Upper lobe of left lung (tissue), 6 donors: ENCODE measurements around the gene SMAGP. TPM values are rescaled to one million over a fixed set of nuclear protein-coding genes. Genes with fewer than 3 reads are reported as not detected.
"Not testable (repeated sequence)": the region's sequence is repeated elsewhere in the genome, so short reads cannot be mapped to it uniquely, and the experiment has no call there.

Experiments
- ATAC-seq, 2 donors: fragments of 200-7000 bp; cut with Tn5 transposase; one replicate each; pipeline ENCODE4 v1.9.1; 2022; ENCODE audit warnings: mild to moderate bottlenecking in 2 of 2, moderate library complexity in 2 of 2; ENCODE audit not compliant: low FRiP score in 2 of 2
- DNase-seq, 2 donors: peaks; one replicate each; pipeline ENCODE4 v3.0.0-alpha.2; 2019 to 2020
- H3K27ac ChIP-seq, 4 donors: fragments of 200-600 bp; sonication (generic); one replicate each; pipeline ENCODE4 v1.5.1; 2016 to 2019
- H3K27me3 ChIP-seq, 4 donors: fragments of 200-600 bp; sonication (generic); one replicate each; pipeline ENCODE4 v1.5.1; 2017 to 2019
- H3K36me3 ChIP-seq, 4 donors: fragments of 200-600 bp; sonication (generic); one replicate each; pipeline ENCODE4 v1.5.1; 2016 to 2019
- H3K4me1 ChIP-seq, 4 donors: fragments of 200-600 bp; sonication (generic); one replicate each; pipeline ENCODE4 v1.5.1; 2018 to 2019
- H3K4me3 ChIP-seq, 4 donors: fragments of 200-600 bp; sonication (generic); one replicate each; pipeline ENCODE4 v1.5.1; 2017 to 2019; ENCODE audit warnings: mild to moderate bottlenecking in 2 of 4, moderate library complexity in 1 of 4
- H3K9me3 ChIP-seq, 4 donors: fragments of 200-600 bp; sonication (generic); one replicate each; pipeline ENCODE4 v1.5.1; 2018 to 2019
- CTCF ChIP-seq, 6 experiments: fragments of 450-650 bp in 4 of 6; fragments of 200-600 bp in 2 of 6; sonication (generic) in 2 of 6; IDR thresholded peaks; one replicate each; pipeline ENCODE4 v1.5.1; 2016 to 2019; ENCODE audit warnings: antibody characterized with exemption in 6 of 6
- EP300 ChIP-seq, 4 donors: sonication (generic); formaldehyde crosslinking; IDR thresholded peaks; one replicate each; pipeline ENCODE4 v1.5.1; 2017; ENCODE audit warnings: antibody characterized with exemption in 4 of 4, control low read depth in 2 of 4
- POLR2A ChIP-seq, 4 donors: fragments of 450-650 bp; IDR thresholded peaks; one replicate each; pipeline ENCODE4 v1.5.1; 2016 to 2017; ENCODE audit warnings: antibody characterized with exemption in 4 of 4, mild to moderate bottlenecking in 2 of 4
- POLR2AphosphoS5 ChIP-seq, 2 donors: sonication (generic); formaldehyde crosslinking; IDR thresholded peaks; one replicate each; pipeline ENCODE4 v1.5.1; 2017; ENCODE audit warnings: antibody characterized with exemption in 2 of 2
- WGBS, 2 donors: methylation state at CpG; one replicate each; pipeline ENCODE4 v1.1.5; 2017 to 2018; 5-methylcytosine and 5-hydroxymethylcytosine counted together
- total RNA-seq, 6 donors: library from RNA; depleted of rRNA in 4 of 6; stranded (reverse); fragments of >200 nt in 4 of 6; gene quantifications; one replicate each; pipeline versions ENCODE4 v1.1.0 to v1.2.1, GENCODE V29; 2016 to 2021
- donor health status: DM: no; HTN: no; CAD: no; lungs with moderate emphysema.
- donor health status: DM: no; HTN: yes; CAD: no; lungs with severe emphysema.

SMAGP gene
- total RNA-seq, 6 donors from 2014 or later = 25.1 to 58.2 (median 28.8) TPM

GRCh38 chr12:51232642-51233041 lies 37.6 kb downstream of the SMAGP start:
- Histone ChIP-seq H3K9me3 (no peaks in the 10 kb centered on the region), H3K27me3 (no peaks in the 10 kb centered on the region), H3K4me3 (no peak overlapping the region), H3K36me3 (no peaks in the 10 kb centered on the region), H3K27ac (no peak overlapping the region), H3K4me1 (peaks cover 0 to under 1% (median 0%) of the 10 kb centered on the region in 4 donors)
- ATAC-seq (no peak), DNase-seq (no peak)
- TF ChIP-seq POLR2A (IDR thresholded peaks at IDR 0.05) (no peak), POLR2AphosphoS5 (IDR thresholded peaks at IDR 0.05) (no peak), EP300 (IDR thresholded peaks at IDR 0.05) (no peak), CTCF (IDR thresholded peaks at IDR 0.05) (no peak)

- 96 to 98% methylated on average over 7 of the region's 7 CpGs for WGBS, 2 donors
- H3K27me3 ChIP-seq = no peaks in the 10 kb centered on the region
- no peaks in the 10 kb centered on the region for H3K36me3 ChIP-seq
- no peak overlapping the region for H3K27ac ChIP-seq
- no peak overlapping the region for H3K4me3 ChIP-seq
- no peak for ATAC-seq
- no peaks in the 10 kb centered on the region for H3K4me1 ChIP-seq
- no peak for DNase-seq
- no peaks in the 10 kb centered on the region for H3K9me3 ChIP-seq
- TF ChIP-seq CTCF (IDR thresholded peaks at IDR 0.05) = no peak
- no peak for TF ChIP-seq POLR2AphosphoS5 (IDR thresholded peaks at IDR 0.05)
- no peak for TF ChIP-seq EP300 (IDR thresholded peaks at IDR 0.05)
- no peak for TF ChIP-seq POLR2A (IDR thresholded peaks at IDR 0.05)
Observed at GRCh38 chr12:51229116-51229809, 41.0 kb downstream of the SMAGP start.

DNA sequence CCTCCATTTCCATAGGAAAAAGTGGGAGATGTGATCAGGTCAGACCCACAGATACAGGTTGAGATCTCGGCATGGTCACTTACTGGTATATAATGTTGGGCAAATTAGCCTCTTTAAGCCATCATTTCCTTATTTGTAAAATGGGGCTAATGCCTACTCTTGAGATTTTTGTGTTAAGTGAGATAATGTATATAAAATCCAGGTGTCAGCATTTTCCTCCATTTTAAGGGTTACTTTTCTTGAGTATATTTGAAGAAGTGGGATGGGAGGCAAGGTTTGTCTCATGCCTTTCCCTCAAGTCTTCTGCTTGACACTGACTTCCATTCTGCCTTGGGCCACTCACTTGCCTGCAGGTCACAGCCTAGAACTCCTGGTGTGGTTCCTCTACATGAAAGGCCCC lies 42.3 kb downstream of the SMAGP start:
- Histone ChIP-seq H3K27me3 (no peaks in the 10 kb centered on the region), H3K4me3 (no peak overlapping the region), H3K36me3 (no peaks in the 10 kb centered on the region), H3K9me3 (no peaks in the 10 kb centered on the region), H3K27ac (no peak overlapping the region), H3K4me1 (no peaks in the 10 kb centered on the region)
- DNase-seq (no peak), ATAC-seq (no peak)
- TF ChIP-seq POLR2AphosphoS5 (IDR thresholded peaks at IDR 0.05) (no peak), CTCF (IDR thresholded peaks at IDR 0.05) (no peak), EP300 (IDR thresholded peaks at IDR 0.05) (no peak), POLR2A (IDR thresholded peaks at IDR 0.05) (no peak)
- WGBS, 2 donors = 92 to 96% methylated on average over 1 of the region's 1 CpG

DNA sequence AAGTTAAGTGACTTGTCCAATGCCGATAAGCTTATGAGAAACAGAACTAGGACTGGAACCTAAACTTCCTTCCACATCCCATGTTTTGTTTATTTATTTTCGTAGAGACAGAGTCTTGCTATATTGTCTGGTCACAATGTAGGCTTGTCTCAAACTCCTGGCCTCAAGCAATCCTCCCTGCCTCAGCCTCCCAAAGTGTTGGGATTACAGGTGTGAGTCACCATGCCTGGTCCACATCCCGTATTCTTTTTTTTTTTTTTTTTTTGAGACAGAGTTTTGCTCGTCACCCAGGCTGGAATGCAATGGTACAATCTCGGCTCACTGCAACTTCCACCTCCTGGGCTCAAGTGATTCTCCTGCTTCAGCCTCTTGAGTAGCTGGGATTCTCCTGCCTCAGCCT lies 43.1 kb downstream of the SMAGP start:
- not testable (repeated sequence) for H3K9me3 ChIP-seq, DNase-seq, ATAC-seq, H3K36me3 ChIP-seq, H3K4me3 ChIP-seq, H3K4me1 ChIP-seq, H3K27ac ChIP-seq, H3K27me3 ChIP-seq
- 79 to 84% methylated on average over 5 of the region's 5 CpGs for whole genome bisulfite sequencing, 2 donors

DNA sequence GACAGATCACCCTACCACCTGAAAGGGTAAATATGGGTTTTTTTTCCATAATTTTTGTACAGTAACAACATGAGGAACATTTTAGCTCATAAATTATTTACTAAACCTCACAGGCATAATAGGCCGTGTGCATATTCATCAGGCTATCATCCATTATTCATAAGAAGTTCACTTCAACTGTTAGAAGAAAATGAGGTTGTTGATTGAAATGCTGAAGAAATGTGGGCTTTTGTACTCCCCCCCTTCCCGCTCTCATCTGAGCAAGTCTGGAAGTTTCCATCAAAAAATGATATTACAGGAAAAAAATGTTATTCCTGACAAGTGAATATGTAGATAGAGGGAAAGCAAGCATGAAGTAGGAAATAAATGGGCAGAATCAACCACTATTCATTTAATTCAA lies 44.4 kb downstream of the SMAGP start:
- Histone ChIP-seq H3K36me3 (no peaks in the 10 kb centered on the region), H3K27me3 (no peaks in the 10 kb centered on the region), H3K9me3 (no peaks in the 10 kb centered on the region), H3K4me1 (no peaks in the 10 kb centered on the region), H3K27ac (no peak overlapping the region), H3K4me3 (no peak overlapping the region)
- TF ChIP-seq POLR2A (IDR thresholded peaks at IDR 0.05) = no peak
- DNase-seq = no peak
- 89 to 92% methylated on average over 2 of the region's 2 CpGs for WGBS, 2 donors
- ATAC-seq = no peak

DNA sequence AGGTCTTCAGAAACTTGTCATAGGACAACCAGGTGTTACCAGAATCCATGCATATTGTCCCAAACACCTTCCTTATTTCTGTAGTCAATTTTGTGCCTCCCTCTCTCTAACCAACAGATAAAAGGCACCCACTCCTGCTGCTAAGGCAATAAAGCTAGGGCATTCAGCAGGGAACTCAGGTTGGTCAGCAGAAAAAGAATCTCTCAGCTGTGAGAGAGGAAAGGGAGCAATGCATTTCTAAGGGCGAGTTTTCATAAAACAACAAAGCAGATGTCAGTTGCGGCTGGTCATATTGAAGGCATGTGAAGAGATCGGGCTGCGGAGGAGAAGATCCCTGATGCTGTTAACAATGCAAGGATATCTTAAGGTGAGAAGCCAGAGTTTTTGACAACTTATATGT lies 45.0 kb downstream of the SMAGP start:
- Histone ChIP-seq H3K4me1 (no peaks in the 10 kb centered on the region), H3K4me3 (no peak overlapping the region), H3K36me3 (no peaks in the 10 kb centered on the region), H3K9me3 (no peaks in the 10 kb centered on the region), H3K27ac (no peak overlapping the region), H3K27me3 (no peaks in the 10 kb centered on the region)
- no peak for ATAC-seq
- TF ChIP-seq CTCF (IDR thresholded peaks at IDR 0.05) (no peak), POLR2AphosphoS5 (IDR thresholded peaks at IDR 0.05) (no peak), EP300 (IDR thresholded peaks at IDR 0.05) (no peak), POLR2A (IDR thresholded peaks at IDR 0.05) (no peak)
- DNase-seq = no peak
- WGBS, 2 donors = 90 to 97% methylated on average over 4 of the region's 4 CpGs
